ENCODE data around the gene BTN3A1.

GRCh38 chr6:26450240-26450639 lies 48.2 kb downstream of the BTN3A1 start:
- TF ChIP-seq OSR1 (CRISPR knock-in tag; IDR thresholded peaks at IDR 0.05) (no peak), PATZ1 (CRISPR knock-in tag; IDR thresholded peaks at IDR 0.05; ENCODE audit: borderline replicate concordance) (no peak), ZC3H10 (CRISPR knock-in tag; IDR thresholded peaks at IDR 0.05) (no peak)
